22Rv1 (cell line): ENCODE results near the gene TCF4.

Experiments
- CTCF ChIP-seq: fragments of 450-650 bp; IDR thresholded peaks from 2 replicates; pipeline ENCODE4 v1.5.1; 2017; ENCODE audit warnings: mild to moderate bottlenecking
- ZFX ChIP-seq: fragments of 450-650 bp; IDR thresholded peaks from 2 replicates; pipeline ENCODE4 v1.6.1; 2017; ENCODE audit warnings: antibody characterized with exemption, borderline replicate concordance

GRCh38 chr18:55494441-55494840 lies 93.6 kb downstream of the TCF4 start:
- TF ChIP-seq CTCF (no peak), ZFX (no peak)
